Transverse colon (tissue), 3 donors: ENCODE data around the gene CSRP1.

Experiments used
- EP300 ChIP-seq: sonication (generic); formaldehyde crosslinking; IDR thresholded peaks from one replicate; pipeline ENCODE4 v1.6.1; 2017; ENCODE audit warnings: antibody characterized with exemption, low read depth
- POLR2A ChIP-seq: fragments of 450-650 bp; IDR thresholded peaks from one replicate; pipeline ENCODE4 v1.6.1; 2016; ENCODE audit warnings: antibody characterized with exemption, mild to moderate bottlenecking, moderate library complexity
- TF ChIP-seq, protein P1 (sequence below), 5 experiments: fragments of 200-600 bp in 3 of 5; fragments of 450-650 bp in 2 of 5; sonication (generic) in 3 of 5; IDR thresholded peaks; 1 replicate in 2 of 5; 2 replicates in 3 of 5; pipeline ENCODE4 v1.5.1; 2016 to 2017; ENCODE audit warnings: antibody characterized with exemption in 5 of 5, inconsistent platforms in 3 of 5, mild to moderate bottlenecking in 2 of 5, moderate library complexity in 1 of 5

DNA sequence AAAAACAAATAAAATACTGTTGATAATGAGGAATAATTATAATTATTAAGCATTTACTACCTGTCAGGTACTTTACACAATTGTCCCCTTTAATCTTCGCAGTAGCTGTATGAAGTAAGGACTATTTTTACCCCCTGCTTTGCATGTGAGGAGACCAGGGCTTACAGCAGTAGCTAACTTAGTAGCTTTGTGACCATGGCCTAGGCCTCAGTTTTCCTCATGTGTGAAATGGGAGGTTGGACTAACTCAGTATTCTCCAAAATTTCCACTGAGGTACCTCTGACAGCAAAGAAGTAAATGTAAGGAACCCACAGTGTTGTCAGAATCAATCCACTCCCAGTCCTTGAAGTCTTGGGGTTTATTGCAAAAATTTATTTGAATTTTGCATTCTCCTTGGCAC lies 3.8 kb upstream of the CSRP1 start:
- no peak for TF ChIP-seq EP300
- TF ChIP-seq, protein P1, sequence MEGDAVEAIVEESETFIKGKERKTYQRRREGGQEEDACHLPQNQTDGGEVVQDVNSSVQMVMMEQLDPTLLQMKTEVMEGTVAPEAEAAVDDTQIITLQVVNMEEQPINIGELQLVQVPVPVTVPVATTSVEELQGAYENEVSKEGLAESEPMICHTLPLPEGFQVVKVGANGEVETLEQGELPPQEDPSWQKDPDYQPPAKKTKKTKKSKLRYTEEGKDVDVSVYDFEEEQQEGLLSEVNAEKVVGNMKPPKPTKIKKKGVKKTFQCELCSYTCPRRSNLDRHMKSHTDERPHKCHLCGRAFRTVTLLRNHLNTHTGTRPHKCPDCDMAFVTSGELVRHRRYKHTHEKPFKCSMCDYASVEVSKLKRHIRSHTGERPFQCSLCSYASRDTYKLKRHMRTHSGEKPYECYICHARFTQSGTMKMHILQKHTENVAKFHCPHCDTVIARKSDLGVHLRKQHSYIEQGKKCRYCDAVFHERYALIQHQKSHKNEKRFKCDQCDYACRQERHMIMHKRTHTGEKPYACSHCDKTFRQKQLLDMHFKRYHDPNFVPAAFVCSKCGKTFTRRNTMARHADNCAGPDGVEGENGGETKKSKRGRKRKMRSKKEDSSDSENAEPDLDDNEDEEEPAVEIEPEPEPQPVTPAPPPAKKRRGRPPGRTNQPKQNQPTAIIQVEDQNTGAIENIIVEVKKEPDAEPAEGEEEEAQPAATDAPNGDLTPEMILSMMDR (IDR thresholded peaks at IDR 0.05) = no peak
- TF ChIP-seq POLR2A = no peak
